Measurements from ENCODE around the gene SLFN14.
"Not testable (repeated sequence)": the region's sequence is repeated elsewhere in the genome, so short reads cannot be mapped to it uniquely, and the experiment has no call there.

SLFN14 gene

DNA sequence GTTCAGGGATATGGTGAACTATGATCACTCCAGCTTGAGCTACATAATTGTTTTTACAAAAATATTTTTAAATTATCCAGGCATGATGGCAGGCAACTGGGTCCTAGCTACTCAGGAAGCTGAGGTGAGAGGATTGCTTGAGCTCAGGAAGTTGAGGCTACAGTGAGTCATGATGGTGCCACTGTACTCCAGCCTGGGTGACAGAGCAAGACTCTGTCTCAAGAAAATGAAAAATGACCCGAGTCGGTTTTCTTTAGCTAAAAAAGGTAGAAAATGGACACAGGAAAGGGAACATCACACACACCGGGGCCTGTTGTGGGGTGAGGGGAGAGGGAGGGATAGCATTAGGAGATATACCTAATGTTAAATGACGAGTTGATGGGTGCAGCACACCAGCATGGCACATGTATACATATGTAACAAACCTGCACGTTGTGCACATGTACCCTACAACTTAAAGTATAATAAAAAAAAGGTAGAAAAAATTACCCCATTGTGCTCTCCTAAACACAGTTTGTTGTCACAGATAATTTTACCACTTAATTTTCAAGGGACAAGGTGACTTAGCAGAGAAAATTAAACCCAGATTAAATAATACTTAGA lies 38.9 kb downstream of the SLFN14 start:
- not testable (repeated sequence) for DNase-seq (ENCODE audit: low read depth in 2 of 2)

- DNase-seq (ENCODE audit: low read depth in 2 of 2) = no peak
Observed at GRCh38 chr17:35521150-35521549, 39.5 kb downstream of the SLFN14 start.

DNA sequence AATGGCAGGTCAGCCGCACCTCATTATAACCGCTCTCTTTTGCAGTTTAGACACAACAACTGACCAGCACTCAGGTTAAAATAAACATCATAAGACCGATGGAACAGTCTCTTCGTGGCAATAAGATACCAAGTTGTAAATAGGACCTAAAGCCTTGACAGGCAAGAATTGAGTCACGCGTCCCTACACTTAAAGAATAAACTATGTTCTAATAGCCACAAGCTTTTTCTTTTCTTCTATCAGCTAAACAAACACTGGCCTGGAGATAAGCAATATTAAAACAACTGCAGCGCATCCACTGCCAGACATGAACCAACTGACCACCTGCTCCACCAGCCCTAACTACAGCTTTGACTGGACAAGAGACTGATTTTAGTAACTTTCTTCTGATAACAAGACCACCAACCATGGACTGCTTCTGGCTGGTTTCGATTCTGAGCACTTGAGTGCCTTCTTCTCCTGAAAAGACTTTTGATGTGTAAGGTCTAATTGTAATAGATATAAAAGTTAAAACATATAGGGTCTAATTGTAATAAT lies 40.6 kb downstream of the SLFN14 start:
- no peak for DNase-seq (ENCODE audit: low read depth in 2 of 2)

- no peak for DNase-seq (ENCODE audit: low read depth in 2 of 2)
Observed at GRCh38 chr17:35519439-35519838, 41.2 kb downstream of the SLFN14 start.

DNA sequence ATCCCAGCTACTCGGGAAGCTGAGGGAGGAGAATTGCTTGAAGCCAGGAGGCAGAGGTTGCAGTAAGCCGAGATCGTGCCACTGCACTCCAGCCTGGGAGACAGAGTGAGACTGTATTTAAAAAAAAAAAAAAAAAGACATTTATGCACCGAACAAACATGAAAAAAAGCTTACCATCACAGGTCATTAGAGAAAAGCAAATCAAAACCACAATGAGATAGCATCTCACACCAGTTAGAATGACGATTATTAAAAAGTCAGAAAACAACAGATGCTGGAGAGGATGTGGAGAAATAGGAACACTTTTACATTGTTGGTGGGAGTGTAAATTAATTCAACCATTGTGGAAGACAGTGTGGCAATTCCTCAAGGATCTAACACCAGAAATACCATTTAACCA lies 42.2 kb downstream of the SLFN14 start:
- DNase-seq (ENCODE audit: low read depth in 2 of 2) = not testable (repeated sequence)

DNA sequence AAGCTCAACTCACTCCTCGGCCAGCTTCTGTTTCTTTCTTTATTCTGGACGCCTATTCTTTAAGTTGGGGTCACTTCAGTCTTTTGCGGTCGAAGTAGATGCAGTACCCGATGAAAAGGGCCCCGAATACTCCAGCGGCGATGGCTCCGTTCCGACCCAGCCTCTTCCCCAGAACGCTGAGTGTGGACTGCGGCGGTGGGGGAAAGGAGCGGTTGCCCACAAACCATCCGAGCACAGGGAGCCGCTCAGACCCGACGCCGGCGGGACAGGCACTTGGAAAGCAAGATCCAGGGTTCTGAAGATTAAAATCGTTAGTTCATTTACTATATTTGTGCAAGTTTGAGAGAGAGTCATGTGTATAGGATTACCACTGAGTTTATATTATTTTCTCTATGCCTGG lies 45.6 kb downstream of the SLFN14 start:
- no peak for DNase-seq (ENCODE audit: low read depth in 2 of 2)

DNA sequence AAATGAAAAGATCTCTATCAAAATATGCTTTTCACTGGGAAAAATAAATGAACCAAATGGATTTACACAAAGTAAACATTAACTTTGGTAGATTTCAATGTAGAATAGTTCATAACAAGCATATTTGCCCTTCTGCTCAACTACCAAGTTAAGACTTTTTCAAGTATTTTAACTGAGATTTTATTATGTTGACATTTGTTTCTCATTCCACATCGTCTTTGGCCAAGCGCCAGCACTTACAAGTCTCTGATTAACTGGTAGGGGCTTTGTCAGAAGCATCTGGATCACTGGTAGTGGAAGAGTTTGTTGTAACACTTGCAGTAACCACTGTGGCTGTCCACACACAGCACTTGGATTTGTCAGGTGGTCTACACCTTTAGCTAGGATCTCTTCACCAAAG lies 46.1 kb downstream of the SLFN14 start:
- DNase-seq (ENCODE audit: low read depth in 2 of 2) = no peak

Data from stimulated activated CD4-positive, alpha-beta T cell treated with anti-CD3 and anti-CD28 coated beads, Interleukin-15, amount 100 ng/mL, for 48 hours (primary cell).